ENCODE results near the gene MYO3B.
A peak's percentile ranks its signal among the peaks of the same experiment; 100 is the strongest.

The MYO3B gene

DNA sequence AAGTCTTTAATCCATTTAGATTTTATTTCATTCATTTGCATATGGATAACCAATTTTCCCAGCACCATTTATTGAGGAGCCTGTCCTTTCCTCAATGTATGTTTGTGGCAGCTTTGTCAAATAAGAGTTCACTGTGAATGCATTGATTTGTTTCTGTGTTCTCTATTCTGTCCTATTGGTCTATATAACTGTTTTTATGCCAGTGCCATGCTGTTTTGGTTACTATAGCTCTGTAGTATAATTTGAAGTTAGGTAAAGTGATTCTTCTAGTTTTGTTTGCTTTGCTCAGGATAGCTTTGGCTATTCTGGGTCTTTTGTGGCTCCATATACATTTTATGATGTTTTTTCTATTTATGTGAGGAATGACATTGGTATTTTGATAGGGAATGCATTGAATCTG, 7.4 kb downstream of the MYO3B start:
- TF ChIP-seq PAX5 (IDR thresholded peaks at IDR 0.05; ENCODE audit: insufficient read depth, low read length, severe bottlenecking), result no peak
- TF ChIP-seq POLR2AphosphoS5 (IDR thresholded peaks at IDR 0.05; ENCODE audit: low read depth, low read length), result no peak
- no peak for TF ChIP-seq POU2F2 (IDR thresholded peaks at IDR 0.05; ENCODE audit: low read depth, low read length)
- TF ChIP-seq POLR2A (IDR thresholded peaks at IDR 0.05; ENCODE audit: low read depth, low read length), result no peak
- TF ChIP-seq TAF1 (IDR thresholded peaks at IDR 0.05; ENCODE audit: low read depth, low read length), result no peak
- no peak for TF ChIP-seq SPI1 (IDR thresholded peaks at IDR 0.05; ENCODE audit: low read depth, low read length)
- DNase-seq (ENCODE audit: insufficient read length, low spot score) (no peak), FAIRE-seq (no peak)

DNA sequence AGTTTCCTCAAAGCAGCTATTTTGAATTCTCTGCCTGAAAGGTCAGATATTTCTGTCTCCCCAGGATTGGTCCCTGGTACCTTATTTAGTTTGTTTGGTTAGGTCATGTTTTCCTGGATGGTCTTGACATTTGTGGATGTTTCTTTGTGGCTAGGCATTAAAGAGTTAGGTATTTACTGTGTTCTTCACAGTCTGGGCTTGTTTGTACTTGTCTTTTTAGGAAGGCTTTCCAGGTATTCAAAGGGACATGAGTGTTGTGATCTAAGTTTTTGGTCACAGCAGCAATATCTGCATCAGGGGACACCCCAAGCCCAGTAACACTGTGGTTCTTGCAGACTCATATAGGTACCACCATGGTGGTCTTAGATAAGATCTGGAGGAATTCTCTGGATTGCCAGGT, 11.8 kb downstream of the MYO3B start:
- FAIRE-seq, result no peak
- DNase-seq (ENCODE audit: insufficient read length, low spot score), result no peak
- TF ChIP-seq SPI1 (IDR thresholded peaks at IDR 0.05; ENCODE audit: low read depth, low read length), result no peak
- no peak for TF ChIP-seq POU2F2 (IDR thresholded peaks at IDR 0.05; ENCODE audit: low read depth, low read length)
- TF ChIP-seq POLR2A (IDR thresholded peaks at IDR 0.05; ENCODE audit: low read depth, low read length), result no peak
- no peak for TF ChIP-seq TAF1 (IDR thresholded peaks at IDR 0.05; ENCODE audit: low read depth, low read length)
- TF ChIP-seq PAX5 (IDR thresholded peaks at IDR 0.05; ENCODE audit: insufficient read depth, low read length, severe bottlenecking), result no peak
- no peak for TF ChIP-seq POLR2AphosphoS5 (IDR thresholded peaks at IDR 0.05; ENCODE audit: low read depth, low read length)

DNA sequence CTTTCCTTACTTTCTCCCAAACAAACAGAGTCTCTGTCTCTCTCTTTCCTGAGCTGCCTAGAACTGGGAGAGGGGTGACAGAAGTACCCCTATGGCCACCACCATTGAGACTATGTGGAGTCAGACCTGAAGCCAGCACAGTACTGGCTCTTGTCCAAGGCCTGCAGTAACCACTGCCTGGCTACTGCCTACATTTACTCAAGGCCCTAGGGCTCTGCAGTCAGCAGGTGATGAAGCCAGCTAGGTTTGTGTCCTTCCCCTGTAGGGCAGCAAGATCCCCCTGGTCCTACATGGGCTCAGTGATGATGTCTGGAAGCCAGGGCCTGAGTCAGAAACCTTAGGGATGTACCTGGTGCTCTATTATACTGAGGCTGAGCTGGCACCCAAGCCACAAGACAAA, 12.2 kb downstream of the MYO3B start:
- DNase-seq (ENCODE audit: insufficient read length, low spot score), result no peak
- no peak for FAIRE-seq
- TF ChIP-seq POLR2A (IDR thresholded peaks at IDR 0.05; ENCODE audit: low read depth, low read length) (no peak), SPI1 (IDR thresholded peaks at IDR 0.05; ENCODE audit: low read depth, low read length) (no peak), PAX5 (IDR thresholded peaks at IDR 0.05; ENCODE audit: insufficient read depth, low read length, severe bottlenecking) (no peak), POU2F2 (IDR thresholded peaks at IDR 0.05; ENCODE audit: low read depth, low read length) (no peak), POLR2AphosphoS5 (IDR thresholded peaks at IDR 0.05; ENCODE audit: low read depth, low read length) (no peak), TAF1 (IDR thresholded peaks at IDR 0.05; ENCODE audit: low read depth, low read length) (no peak)

DNA sequence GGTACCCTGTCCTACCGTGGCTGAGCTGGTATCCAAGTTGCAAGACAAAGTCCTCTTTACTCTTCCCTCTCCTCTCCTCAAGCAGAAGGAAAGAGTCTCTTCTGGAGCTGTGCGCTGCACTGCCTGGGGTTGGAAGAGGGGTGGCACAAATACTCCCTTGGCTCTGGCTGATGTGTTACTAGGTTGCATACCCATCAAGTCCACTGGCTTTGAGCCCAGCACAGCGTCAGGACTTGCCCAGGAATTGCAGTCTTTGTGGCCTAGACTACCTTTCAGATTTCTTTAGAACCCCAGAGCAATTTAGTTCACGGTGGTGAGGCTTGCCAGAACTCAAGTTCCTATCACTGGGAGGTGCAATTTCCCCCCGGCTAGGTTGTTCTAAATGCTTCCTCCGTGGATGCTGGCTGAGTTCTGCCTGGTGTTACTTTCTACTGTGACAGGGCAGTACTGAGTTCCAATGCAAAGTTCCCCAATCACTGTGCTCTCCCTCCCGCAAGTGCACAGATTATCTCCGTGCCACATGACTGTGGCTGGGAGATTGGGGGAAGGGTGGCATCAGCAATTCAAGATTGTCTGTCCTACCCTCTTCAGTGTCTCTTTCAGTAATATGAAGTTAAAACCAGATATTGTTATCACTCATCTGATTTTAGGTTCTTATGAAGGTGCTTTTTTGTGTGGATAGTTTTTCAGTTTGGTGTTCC, 13.4 kb downstream of the MYO3B start:
- no peak for FAIRE-seq
- no peak for TF ChIP-seq POU2F2 (IDR thresholded peaks at IDR 0.05; ENCODE audit: low read depth, low read length)
- no peak for TF ChIP-seq POLR2A (IDR thresholded peaks at IDR 0.05; ENCODE audit: low read depth, low read length)
- TF ChIP-seq SPI1 (IDR thresholded peaks at IDR 0.05; ENCODE audit: low read depth, low read length), result no peak
- no peak for TF ChIP-seq POLR2AphosphoS5 (IDR thresholded peaks at IDR 0.05; ENCODE audit: low read depth, low read length)
- TF ChIP-seq PAX5 (IDR thresholded peaks at IDR 0.05; ENCODE audit: insufficient read depth, low read length, severe bottlenecking), result no peak
- TF ChIP-seq TAF1 (IDR thresholded peaks at IDR 0.05; ENCODE audit: low read depth, low read length), result no peak
- no peak for DNase-seq (ENCODE audit: insufficient read length, low spot score)

DNA sequence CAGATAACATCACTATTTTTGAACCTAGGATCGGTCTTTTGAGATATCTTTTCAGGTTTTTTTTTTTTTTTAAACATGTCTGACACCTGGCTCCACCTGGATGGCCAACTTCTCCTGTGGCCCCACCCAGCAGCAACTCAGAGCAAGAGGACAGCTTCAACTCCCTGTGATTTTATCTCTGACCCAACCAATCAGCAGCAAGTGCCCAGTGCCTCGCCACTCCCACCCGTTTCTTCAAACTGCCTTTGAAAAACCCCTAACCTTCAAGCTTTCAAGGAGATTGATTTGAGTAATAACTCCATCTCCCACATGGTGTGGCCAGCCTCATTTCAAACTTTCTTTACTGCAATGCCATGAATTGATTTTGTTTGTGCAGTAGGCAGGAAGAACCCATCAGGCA, 19.0 kb downstream of the MYO3B start:
- no peak for TF ChIP-seq PAX5 (IDR thresholded peaks at IDR 0.05; ENCODE audit: insufficient read depth, low read length, severe bottlenecking)
- no peak for TF ChIP-seq POU2F2 (IDR thresholded peaks at IDR 0.05; ENCODE audit: low read depth, low read length)
- TF ChIP-seq TAF1 (IDR thresholded peaks at IDR 0.05; ENCODE audit: low read depth, low read length), result no peak
- no peak for TF ChIP-seq POLR2AphosphoS5 (IDR thresholded peaks at IDR 0.05; ENCODE audit: low read depth, low read length)
- no peak for TF ChIP-seq SPI1 (IDR thresholded peaks at IDR 0.05; ENCODE audit: low read depth, low read length)
- TF ChIP-seq POLR2A (IDR thresholded peaks at IDR 0.05; ENCODE audit: low read depth, low read length), result no peak
- DNase-seq (ENCODE audit: insufficient read length, low spot score) (no peak), FAIRE-seq (no peak)

DNA sequence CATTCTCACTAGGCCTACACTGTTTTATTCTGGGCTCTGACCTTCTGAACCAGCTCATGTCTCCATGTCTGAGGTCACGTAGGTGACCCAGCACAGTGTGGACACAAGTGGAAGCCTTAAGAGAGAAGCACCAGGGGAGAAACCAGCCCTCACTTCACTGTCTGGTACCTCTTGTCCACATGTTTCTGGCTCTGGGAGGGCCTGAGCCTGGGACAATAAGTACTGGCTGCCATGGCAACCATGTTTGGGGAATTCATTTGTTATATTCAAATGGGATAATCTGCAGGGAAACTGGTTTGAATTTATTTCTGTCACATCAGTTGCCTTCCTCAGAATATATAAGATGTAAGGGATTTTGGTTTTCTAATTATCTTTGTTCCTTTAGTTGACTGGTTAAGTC, 23.3 kb downstream of the MYO3B start:
- DNase-seq (ENCODE audit: insufficient read length, low spot score) (no peak), FAIRE-seq (no peak)
- TF ChIP-seq PAX5 (IDR thresholded peaks at IDR 0.05; ENCODE audit: insufficient read depth, low read length, severe bottlenecking), result no peak
- TF ChIP-seq POU2F2 (IDR thresholded peaks at IDR 0.05; ENCODE audit: low read depth, low read length), result no peak
- TF ChIP-seq TAF1 (IDR thresholded peaks at IDR 0.05; ENCODE audit: low read depth, low read length), result no peak
- TF ChIP-seq POLR2A (IDR thresholded peaks at IDR 0.05; ENCODE audit: low read depth, low read length), result no peak
- no peak for TF ChIP-seq SPI1 (IDR thresholded peaks at IDR 0.05; ENCODE audit: low read depth, low read length)
- TF ChIP-seq POLR2AphosphoS5 (IDR thresholded peaks at IDR 0.05; ENCODE audit: low read depth, low read length), result no peak

DNA sequence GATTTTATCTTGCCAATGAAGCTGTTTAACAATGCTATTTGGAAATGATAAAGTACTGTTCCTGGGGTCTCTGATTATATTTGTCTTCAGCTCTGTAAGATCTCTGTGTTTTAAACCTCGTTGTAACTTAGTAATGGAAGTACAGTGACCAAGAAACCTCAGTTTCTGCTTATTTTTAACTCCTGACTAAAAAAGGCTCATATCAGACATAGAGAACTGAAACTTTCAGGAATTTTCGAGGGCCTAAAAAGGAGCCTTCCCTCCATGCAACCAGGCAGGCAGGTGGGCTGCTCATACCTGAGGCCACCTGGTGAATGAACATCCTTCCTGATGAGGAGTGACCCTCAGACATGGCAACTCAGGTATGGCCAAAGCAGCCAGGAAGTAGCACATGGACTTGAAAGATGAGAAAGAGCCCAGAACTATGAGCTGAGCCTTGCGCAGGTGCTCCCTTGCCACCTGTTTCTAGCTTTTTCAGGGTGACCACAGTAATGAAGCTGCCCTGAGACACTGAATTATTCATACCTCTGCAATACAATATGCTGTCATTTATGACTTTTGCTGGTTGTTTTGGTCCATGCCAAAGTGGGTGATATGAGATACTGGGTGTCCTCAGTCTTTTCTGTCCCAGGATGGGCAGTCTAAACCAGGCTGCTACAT, 23.9 kb downstream of the MYO3B start:
- DNase-seq (ENCODE audit: insufficient read length, low spot score), result no peak
- FAIRE-seq, result peak; percentile 62
- TF ChIP-seq SPI1 (IDR thresholded peaks at IDR 0.05; ENCODE audit: low read depth, low read length) (peak; percentile 50), PAX5 (IDR thresholded peaks at IDR 0.05; ENCODE audit: insufficient read depth, low read length, severe bottlenecking) (no peak)

DNA sequence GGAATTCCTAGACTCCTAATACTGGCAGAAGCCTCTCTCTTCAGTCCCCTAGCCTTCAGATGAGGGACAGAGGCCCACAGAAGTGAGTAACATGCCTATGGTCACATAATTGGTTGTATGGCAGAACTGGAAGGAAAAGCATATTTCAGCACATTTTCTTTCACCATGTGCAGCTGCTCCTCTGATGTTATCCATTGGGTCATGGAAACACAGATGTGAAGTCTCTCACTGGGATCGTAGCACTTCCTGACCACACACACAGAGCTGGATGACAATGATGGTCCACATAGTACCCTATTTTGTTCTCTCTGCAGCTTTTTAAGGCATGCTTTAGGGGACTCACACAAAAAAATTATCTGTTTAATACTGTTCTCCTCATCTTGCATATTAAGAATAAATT, 24.5 kb downstream of the MYO3B start:
- DNase-seq (ENCODE audit: insufficient read length, low spot score) (no peak), FAIRE-seq (no peak)
- no peak for TF ChIP-seq SPI1 (IDR thresholded peaks at IDR 0.05; ENCODE audit: low read depth, low read length)
- no peak for TF ChIP-seq PAX5 (IDR thresholded peaks at IDR 0.05; ENCODE audit: insufficient read depth, low read length, severe bottlenecking)
- TF ChIP-seq POLR2A (IDR thresholded peaks at IDR 0.05; ENCODE audit: low read depth, low read length), result no peak
- no peak for TF ChIP-seq POLR2AphosphoS5 (IDR thresholded peaks at IDR 0.05; ENCODE audit: low read depth, low read length)
- TF ChIP-seq TAF1 (IDR thresholded peaks at IDR 0.05; ENCODE audit: low read depth, low read length), result no peak
- TF ChIP-seq POU2F2 (IDR thresholded peaks at IDR 0.05; ENCODE audit: low read depth, low read length), result no peak

DNA sequence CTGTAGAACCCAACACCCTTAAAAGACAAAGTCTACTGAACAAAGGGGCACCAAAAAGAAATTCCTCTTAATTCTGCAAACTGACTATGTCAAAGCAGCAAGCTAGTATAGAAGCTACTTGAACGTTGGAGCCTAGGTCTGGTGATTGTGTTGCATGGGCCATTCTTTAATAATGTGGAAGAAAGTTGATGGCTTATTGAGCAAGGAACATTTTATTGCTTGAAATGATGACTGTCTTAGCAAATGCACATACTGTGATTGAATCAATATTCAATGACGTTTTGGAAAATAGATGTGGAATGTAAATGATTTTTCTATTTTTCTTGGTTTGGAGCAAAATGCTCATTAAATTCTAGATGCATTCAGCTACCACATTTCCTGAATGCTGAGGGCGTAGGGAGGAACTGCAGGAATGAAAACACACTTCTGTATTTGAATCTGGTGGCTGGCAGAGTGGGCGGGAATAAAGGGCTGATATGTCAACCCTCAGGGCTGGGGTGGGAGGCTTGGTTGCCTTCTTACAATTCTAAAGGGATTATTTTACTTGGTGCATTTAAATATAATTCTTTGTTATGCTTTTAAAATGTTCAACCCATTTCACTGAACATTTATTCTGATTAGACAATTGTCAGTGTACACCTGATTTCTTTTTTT, 26.5 kb downstream of the MYO3B start:
- TF ChIP-seq POU2F2 (IDR thresholded peaks at IDR 0.05; ENCODE audit: low read depth, low read length), result no peak
- TF ChIP-seq SPI1 (IDR thresholded peaks at IDR 0.05; ENCODE audit: low read depth, low read length), result no peak
- TF ChIP-seq TAF1 (IDR thresholded peaks at IDR 0.05; ENCODE audit: low read depth, low read length), result no peak
- TF ChIP-seq POLR2AphosphoS5 (IDR thresholded peaks at IDR 0.05; ENCODE audit: low read depth, low read length), result no peak
- TF ChIP-seq POLR2A (IDR thresholded peaks at IDR 0.05; ENCODE audit: low read depth, low read length), result no peak
- TF ChIP-seq PAX5 (IDR thresholded peaks at IDR 0.05; ENCODE audit: insufficient read depth, low read length, severe bottlenecking), result no peak
- no peak for FAIRE-seq
- DNase-seq (ENCODE audit: insufficient read length, low spot score), result no peak

Measured in GM12891 (cell line).